ENCODE data around the gene DNAJA3. TPM values are rescaled to one million over a fixed set of nuclear protein-coding genes. Genes with fewer than 3 reads are reported as not detected.

DNAJA3 gene
- total RNA-seq, 1 donor from 2014 or later = 40.6 TPM

DNA sequence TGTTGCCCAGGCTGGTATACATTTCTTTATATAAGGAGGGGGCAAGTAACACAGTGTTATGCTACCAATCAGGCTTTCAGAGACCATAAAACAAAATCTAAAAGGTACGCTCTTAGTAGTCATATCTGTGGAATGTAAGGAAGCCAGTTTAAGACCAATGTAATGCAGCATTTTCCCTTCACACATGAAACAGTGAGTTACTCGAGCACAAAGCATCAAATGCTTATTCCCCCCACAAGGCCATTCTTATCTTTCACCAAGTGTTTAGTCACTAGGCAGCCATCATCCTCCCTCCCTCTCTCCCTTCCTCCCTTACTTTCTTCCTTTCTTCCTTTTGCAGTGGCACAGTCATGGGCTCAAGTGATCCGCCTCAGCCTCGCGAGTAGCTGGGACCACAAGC is 63.4 kb downstream of the DNAJA3 start:
- peak; percentile 76 for DNase-seq (ENCODE audit: low read depth)
- TF ChIP-seq, protein P1, sequence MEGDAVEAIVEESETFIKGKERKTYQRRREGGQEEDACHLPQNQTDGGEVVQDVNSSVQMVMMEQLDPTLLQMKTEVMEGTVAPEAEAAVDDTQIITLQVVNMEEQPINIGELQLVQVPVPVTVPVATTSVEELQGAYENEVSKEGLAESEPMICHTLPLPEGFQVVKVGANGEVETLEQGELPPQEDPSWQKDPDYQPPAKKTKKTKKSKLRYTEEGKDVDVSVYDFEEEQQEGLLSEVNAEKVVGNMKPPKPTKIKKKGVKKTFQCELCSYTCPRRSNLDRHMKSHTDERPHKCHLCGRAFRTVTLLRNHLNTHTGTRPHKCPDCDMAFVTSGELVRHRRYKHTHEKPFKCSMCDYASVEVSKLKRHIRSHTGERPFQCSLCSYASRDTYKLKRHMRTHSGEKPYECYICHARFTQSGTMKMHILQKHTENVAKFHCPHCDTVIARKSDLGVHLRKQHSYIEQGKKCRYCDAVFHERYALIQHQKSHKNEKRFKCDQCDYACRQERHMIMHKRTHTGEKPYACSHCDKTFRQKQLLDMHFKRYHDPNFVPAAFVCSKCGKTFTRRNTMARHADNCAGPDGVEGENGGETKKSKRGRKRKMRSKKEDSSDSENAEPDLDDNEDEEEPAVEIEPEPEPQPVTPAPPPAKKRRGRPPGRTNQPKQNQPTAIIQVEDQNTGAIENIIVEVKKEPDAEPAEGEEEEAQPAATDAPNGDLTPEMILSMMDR (conservative IDR thresholded peaks at IDR 0.05; ENCODE audit: low read depth, low read length) = no peak
- H3K4me3 ChIP-seq (ENCODE audit: low read depth, low read length) = no peak overlapping the region

DNA sequence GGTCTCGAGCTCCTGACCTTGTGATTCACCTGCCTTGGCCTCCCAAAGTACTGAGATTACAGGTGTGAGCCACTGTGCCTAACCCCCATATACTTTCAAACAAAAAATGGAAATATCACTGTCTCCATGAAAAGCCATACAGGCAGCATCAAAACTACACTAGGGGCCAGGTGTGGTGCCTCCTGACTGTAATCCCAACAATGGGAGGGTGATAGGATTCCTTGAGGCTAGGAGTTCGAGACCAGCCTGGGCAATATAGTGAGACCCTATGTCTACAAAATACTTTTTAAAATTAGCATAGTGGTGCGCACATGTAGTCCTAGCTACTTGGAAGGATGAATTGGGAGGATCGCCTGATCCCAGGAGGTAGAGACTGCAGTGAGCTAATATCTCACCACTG is 66.2 kb downstream of the DNAJA3 start:
- DNase-seq (ENCODE audit: low read depth) = no peak
- TF ChIP-seq, protein P1 (conservative IDR thresholded peaks at IDR 0.05; ENCODE audit: low read depth, low read length) = no peak
- H3K4me3 ChIP-seq (ENCODE audit: low read depth, low read length) = no peak overlapping the region

- no peak for DNase-seq (ENCODE audit: low read depth)
- H3K4me3 ChIP-seq (ENCODE audit: low read depth, low read length) = no peak overlapping the region
- TF ChIP-seq, protein P1 (conservative IDR thresholded peaks at IDR 0.05; ENCODE audit: low read depth, low read length) = no peak
Observed at GRCh38 chr16:4494746-4495490, 69.2 kb downstream of the DNAJA3 start.

GRCh38 chr16:4495766-4496165 is 70.1 kb downstream of the DNAJA3 start:
- TF ChIP-seq, protein P1 (conservative IDR thresholded peaks at IDR 0.05; ENCODE audit: low read depth, low read length) = no peak
- H3K4me3 ChIP-seq (ENCODE audit: low read depth, low read length) = no peak overlapping the region
- DNase-seq (ENCODE audit: low read depth) = no peak

GRCh38 chr16:4496305-4496704 is 70.6 kb downstream of the DNAJA3 start:
- no peak for DNase-seq (ENCODE audit: low read depth)
- TF ChIP-seq, protein P1 (conservative IDR thresholded peaks at IDR 0.05; ENCODE audit: low read depth, low read length) = no peak
- H3K4me3 ChIP-seq (ENCODE audit: low read depth, low read length) = no peak overlapping the region

- H3K4me3 ChIP-seq (ENCODE audit: low read depth, low read length) = no peak overlapping the region
- TF ChIP-seq, protein P1 (conservative IDR thresholded peaks at IDR 0.05; ENCODE audit: low read depth, low read length) = no peak
- peak; percentile 76 for DNase-seq (ENCODE audit: low read depth)
Observed at GRCh38 chr16:4498546-4499195, 73.0 kb downstream of the DNAJA3 start.

All from epithelial cell of proximal tubule (primary cell).